ENCODE data around the gene SLC25A4.
"Not testable (repeated sequence)": the region's sequence is repeated elsewhere in the genome, so short reads cannot be mapped to it uniquely, and the experiment has no call there.

Gene SLC25A4

GRCh38 chr4:185142912-185143600 lies at the start of gene SLC25A4:
Gene SLC25A4 (plus strand): TSS chr4:185143266. CDS start chr4:185143373, 107 bp downstream.
- peak; percentile 85 for DNase-seq

- DNase-seq = no peak
These were observed 49.5 kb upstream of the SLC25A4 start for GRCh38 chr4:185093603-185094002.

GRCh38 chr4:185096032-185096653 lies 46.9 kb upstream of the SLC25A4 start:
- DNase-seq = peak; percentile 32

GRCh38 chr4:185098474-185098873 lies 44.6 kb upstream of the SLC25A4 start:
- DNase-seq = no peak

- no peak for DNase-seq
These were observed 43.9 kb upstream of the SLC25A4 start for GRCh38 chr4:185099024-185099682.

GRCh38 chr4:185099940-185100339 lies 43.1 kb upstream of the SLC25A4 start:
- DNase-seq = no peak

- DNase-seq = no peak
These were observed 42.6 kb upstream of the SLC25A4 start for GRCh38 chr4:185100423-185100822.

- DNase-seq = no peak
These were observed 41.6 kb upstream of the SLC25A4 start for GRCh38 chr4:185101354-185101890.

- DNase-seq = no peak
These were observed 38.3 kb upstream of the SLC25A4 start for GRCh38 chr4:185104733-185105132.

- DNase-seq = no peak
These were observed 36.7 kb upstream of the SLC25A4 start for GRCh38 chr4:185106353-185106752.

DNA sequence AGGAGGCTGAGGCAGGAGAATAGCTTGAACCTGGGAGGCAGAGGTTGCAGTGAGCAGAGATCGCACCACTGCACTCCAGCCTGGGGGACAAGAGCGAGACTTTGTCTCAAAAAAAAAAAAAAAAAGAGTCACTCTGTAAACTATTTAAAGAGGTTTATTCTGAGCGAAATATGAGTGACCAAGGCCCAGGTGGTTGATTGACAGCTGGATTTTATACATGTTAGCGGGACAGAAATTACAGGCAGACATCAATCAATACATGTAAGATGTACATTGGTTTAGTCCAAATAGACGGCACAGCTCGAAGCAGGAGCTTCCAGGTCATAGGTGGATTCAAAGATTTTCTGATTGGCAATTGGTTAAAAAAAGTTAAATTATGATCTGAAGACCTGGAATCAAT lies 35.5 kb upstream of the SLC25A4 start:
- not testable (repeated sequence) for DNase-seq

GRCh38 chr4:185108185-185108584 lies 34.9 kb upstream of the SLC25A4 start:
- DNase-seq = no peak

DNA sequence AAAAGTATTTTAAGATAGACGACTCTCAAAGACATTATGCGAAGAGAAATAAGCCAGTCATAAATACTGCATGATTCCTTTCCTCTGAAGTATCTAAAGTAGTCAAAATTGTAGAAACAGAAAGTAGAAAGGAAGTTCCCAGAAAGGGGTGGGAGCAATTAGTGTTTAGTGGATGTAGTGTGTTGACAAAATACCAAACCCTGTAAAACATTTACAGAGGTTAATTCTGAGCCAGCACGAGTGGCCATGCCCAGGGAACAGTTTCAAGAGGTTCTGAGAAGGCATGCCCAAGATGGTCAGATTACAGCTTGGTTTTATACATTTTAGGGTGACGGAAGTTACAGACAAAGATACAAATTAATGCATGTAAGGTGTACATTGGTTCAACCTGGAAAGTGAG lies 34.4 kb upstream of the SLC25A4 start:
- no peak for DNase-seq

GRCh38 chr4:185109736-185110135 lies 33.3 kb upstream of the SLC25A4 start:
- DNase-seq = no peak

GRCh38 chr4:185110375-185110823 lies 32.7 kb upstream of the SLC25A4 start:
- no peak for DNase-seq

DNA sequence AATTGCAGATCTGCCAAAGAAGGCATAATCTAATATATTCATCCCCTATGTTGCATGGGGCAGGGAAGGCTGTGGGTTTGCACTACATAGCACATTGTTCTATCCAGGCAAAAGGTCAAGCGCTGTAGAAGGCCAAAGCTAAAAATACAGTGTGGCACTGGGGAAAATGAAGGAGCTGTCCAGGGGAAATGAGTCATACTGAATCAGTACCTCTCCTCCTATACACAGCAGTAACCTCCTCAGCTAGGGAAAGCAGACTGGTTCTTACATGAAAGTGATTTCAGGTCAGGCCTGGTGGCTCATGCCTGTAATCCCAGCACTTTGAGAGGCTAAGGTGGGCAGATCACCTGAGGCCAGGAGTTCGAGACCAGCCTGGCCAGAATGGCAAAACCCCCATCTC lies 31.0 kb upstream of the SLC25A4 start:
- no peak for DNase-seq

GRCh38 chr4:185113340-185113739 lies 29.7 kb upstream of the SLC25A4 start:
- no peak for DNase-seq

GRCh38 chr4:185115827-185116232 lies 27.2 kb upstream of the SLC25A4 start:
- DNase-seq = no peak

DNA sequence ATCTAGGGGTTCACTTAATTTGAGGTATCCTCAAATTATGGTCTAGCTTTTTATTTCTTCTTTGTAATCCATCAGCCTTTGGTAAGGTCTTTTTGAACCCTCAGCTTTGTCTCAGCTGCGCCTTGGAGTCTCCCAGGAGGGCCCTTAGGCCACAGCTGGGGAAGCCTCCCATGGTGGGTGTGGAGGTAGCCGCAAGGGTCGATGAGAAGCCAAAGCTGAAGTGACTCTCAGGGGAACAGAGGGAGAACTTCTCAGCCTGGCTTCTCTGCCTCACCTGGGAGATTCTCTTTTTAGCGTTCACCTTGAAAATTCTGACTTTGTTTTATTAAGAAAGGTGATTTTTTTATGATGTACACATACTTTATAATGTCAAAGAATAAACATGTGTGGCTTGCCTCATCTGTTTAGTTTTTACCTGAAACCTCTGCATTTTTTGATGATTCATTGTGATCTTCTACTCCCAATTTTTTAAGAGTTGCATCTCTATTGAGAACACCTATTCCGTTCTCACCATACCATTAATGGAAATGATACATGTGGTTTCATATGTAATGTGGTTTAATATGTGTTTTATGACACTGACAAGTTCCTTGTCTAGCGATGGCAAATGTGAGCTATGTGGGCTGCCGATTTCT lies 25.6 kb upstream of the SLC25A4 start:
- no peak for DNase-seq

- DNase-seq = no peak
These were observed 24.2 kb upstream of the SLC25A4 start for GRCh38 chr4:185118876-185119275.

DNA sequence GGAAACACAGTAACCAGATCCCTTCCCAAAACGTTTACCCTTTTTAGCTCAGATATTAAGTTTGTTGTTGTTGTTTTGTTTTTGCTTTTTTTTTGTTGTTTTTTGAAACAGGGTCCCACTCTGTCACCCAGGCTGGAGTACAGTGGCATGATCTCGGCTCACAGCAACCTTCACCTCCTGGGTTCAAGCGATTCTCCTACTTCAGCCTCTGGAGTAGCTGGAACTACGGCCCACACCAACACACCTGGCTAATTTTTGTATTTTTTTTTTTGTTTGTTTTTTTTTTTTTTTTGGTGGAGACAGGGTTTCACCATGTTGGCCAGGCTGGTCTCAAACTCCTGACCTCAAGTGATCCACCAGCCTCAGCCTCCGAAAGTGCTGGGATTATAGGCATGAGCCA lies 23.6 kb upstream of the SLC25A4 start:
- not testable (repeated sequence) for DNase-seq

- DNase-seq = no peak
These were observed 23.0 kb upstream of the SLC25A4 start for GRCh38 chr4:185119927-185120630.

- no peak for DNase-seq
These were observed 22.5 kb upstream of the SLC25A4 start for GRCh38 chr4:185120631-185120946.

All from activated CD4-positive, alpha-beta T cell treated with anti-CD3 and anti-CD28 coated beads, Interleukin-10, Interleukin-2, amounts not matched to agents 100 ng/mL and 50 ng/mL, durations not matched to agents 16 hours and 8 hours (primary cell).